HG03159 (cell line): ENCODE measurements around the gene SEC61B.
"Not testable (repeated sequence)": the region's sequence is repeated elsewhere in the genome, so short reads cannot be mapped to it uniquely, and the experiment has no call there.

Source experiments
- ATAC-seq: cut with Tn5 transposase; IDR thresholded peaks from one replicate; pipeline ENCODE4 v1.9.1; 2021; ENCODE audit warnings: mild to moderate bottlenecking, moderate library complexity; ENCODE audit not compliant: unreplicated experiment

Gene SEC61B

DNA sequence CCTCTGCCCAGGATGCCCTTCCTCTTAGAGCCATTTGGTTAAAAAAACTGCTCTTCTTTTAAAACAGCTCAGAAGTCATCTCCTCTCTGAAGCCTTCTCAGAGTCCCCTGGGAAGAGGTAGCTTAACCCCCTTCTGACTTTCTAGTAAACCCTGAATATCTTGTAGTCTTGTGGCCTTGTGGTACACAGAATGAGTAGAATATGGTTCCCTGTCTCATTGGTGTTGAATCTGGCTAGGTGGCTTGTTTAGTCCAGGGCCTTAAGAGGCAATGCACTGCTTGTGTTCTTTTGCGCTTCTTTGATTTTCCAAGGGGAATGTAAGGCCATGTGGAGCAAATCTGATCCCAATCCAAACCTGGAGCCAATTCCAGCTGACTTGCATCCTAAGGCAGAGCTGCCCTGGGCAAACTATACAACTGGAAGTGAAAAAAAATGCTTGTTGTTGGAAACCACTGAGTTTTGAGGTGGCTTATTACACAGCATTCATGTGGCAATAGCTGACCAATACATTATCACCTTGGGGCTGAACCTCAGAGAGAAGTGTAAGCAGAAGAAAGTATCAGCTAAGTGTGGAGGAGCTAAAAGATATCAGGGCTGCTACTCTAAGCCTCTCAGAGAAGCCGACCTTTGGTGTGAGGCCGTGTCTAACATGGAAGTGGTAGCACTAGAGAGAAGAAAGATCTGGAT lies 31.3 kb upstream of the SEC61B start:
- ATAC-seq: no peak

DNA sequence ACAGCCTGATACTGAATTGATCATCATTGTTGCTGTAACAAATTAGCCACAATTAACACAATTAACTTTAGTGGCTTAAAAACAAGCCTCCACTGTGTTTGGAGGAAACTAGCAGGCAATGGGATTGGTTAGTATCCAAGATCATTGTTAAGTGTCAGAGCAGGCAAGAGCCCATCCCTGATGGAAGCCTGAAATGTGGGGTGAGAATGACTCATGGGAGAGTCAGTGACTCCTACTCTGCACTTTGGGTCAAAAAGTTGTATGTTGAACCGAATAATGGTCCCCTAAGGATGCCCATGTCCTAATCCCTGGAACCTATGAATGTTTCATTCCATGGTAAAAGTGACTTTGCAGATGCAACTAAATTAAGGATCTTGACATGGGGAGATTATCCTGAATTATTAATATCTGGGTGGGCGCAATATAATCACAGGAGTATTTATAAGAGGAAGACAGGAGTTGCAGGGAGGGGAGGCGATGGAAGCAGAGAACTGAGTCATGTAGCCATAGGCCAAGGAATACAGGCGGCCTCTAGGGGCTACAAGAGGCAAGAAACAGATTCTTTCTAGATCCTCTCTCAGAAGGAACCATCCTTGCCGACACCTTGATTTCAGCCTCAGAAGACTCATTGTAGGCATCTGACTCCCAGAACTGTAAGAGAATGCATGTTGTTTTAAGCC lies 29.2 kb upstream of the SEC61B start:
- ATAC-seq: no peak

DNA sequence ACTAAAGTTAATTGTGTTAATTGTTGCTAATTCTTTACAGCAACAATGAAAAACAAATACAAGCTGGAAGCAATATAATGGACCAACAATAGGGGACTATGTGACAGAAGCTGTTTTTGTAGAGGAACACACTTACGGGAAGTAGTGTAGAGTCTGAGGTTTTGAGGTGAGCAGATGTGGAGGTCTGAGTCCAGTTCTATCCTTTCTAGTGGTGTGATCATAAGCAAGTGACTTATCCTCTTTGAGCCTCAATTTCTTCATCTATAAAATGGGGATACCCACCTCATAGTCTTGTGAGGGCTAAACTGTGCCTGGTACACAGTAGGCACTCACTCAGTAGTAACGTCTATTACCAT lies 28.6 kb upstream of the SEC61B start:
- no peak for ATAC-seq

DNA sequence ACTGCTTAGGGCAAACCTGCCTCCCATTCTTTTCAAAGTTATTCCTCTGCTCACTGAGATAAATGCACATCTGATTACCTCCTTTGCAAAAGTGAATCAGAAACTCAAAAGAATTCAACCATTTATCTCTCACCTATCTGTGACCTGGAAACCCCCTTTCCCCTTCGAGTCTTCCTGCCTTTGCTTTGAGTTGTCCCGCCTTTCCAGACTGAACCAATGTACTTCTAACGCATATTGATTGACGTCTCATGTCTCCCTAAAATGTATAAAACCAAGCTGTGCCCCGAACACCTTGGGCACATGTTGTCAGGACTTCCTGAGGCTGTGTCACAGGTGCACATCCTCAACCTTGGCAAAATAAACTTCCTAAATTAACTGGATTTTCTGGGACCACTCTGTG lies 25.6 kb upstream of the SEC61B start:
- ATAC-seq: not testable (repeated sequence)

DNA sequence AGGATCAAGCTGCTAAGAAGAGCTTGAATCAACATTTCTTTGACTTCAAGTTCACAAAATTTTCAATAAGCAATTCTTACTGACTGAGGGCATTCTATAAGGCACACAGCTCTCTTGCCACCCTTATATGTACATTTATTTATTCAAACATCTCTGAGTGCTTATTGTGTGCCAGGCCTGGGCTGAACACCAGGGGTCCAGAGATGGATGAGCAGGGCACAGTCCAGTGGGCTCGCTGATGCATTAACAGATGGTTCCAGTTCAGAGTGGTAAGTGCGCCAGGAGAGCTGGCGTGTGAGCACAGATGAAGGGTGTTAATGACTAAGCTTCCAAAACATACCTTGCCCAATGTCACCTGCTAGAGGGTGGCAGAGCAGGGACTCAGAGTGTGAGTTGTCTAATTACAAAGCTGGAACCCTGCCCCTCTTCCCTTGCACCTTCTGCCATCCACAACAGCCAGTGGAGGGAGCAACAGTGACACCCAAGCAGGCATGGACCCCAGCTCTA lies 24.9 kb upstream of the SEC61B start:
- ATAC-seq: no peak

DNA sequence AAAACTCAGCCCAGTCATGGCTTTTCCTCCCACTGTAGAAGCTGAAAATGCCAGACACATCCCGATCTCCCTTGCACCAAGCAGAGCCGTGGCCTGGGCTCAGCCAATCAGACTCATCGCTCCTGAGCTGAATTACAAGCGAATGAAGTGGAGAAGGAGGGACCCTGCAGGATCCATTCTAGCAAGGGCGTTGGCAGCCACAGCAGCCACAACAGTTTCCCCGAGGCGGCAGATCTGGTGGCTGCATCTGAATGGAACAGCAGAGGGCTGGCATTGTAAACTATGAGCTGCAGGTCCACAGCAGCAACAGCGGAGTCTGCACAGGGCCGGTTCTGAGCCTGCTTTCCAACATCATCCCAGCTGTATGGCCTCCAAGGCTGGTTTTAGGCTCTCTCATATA lies 24.1 kb upstream of the SEC61B start:
- no peak for ATAC-seq

DNA sequence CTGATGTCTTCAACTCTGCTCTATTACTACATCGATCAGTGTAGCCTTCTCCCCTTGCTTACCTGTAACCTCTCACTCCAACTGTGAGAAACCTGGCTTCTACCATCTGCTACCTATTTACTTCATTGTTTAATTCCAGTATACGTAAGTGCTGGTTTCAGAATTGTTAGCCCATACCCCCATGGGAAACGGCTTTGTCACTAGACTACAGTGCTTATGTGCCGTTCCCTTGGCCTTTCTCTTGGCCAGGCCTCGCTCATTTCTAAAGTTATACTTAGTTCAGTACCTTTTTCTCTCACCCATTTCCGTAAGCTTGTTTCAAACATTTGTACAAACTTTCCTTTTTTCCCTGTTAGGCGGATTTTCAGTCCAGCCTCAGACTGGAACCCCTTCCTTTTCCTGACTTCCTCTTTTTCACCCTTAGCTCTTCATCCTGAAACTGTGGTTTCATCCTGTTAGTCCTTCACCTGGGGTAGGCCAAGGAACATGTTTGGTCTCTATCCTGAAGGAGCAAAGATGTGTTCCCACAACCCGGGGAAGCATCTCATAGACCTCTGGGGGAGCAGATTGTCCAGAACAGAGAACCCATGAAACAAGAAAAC lies 22.0 kb upstream of the SEC61B start:
- ATAC-seq: no peak

DNA sequence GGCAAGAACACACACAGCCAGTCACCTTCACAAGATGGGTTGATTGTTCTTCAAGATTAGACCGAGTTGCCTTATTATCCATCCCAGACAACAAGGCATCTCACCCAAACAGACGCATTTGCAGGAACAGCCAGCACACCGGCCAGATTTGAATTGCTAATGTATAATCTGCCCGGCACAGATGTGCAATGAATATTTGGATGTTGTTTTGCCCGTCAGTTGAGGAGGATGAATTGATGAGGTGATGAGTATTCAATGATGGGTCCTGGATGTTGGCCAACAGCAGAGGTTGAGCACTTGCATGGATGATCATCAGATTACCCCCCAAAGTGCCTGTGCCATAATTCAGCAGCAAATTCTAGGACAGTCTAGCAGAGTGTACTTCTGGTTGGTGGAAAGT lies 20.5 kb upstream of the SEC61B start:
- no peak for ATAC-seq

DNA sequence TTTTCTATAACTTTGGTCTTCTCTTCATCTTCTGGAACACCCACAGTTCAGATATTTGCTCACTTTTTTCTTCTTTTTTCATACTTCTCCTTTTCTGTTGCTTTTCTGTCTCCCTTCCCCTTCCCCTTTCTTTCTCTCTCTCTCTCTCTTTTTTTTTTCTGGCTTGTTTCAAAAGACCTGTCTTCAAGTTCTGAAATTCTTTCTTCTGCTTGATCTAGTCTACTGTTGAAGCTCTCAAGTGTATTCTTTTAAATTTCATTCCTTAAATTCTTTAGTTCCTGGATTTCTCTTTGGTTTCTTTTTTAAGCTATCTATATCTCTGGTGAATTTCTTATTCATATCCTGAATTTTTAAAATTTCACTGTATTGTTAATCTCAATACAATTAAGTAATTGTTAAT lies 11.5 kb upstream of the SEC61B start:
- no peak for ATAC-seq

DNA sequence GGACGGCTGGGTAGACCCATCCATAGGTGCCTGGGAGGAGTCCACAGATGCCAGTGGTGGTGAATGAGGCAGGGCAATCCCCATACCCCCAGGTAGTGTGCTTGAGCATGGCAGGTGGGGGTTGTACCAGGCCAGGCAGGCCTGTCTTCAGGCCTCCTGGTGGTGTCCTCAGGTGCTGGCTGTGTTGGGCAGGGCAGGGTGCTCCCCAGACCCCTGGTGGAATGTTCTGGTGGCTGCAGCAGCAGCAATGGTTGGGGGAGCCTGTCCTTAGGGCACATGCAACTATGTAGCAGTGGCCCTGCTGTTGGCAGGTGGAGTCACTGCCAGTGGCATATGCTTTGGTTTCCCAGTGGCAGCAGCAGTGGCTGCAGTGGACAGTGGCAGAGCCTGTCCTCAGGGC lies 10.3 kb upstream of the SEC61B start:
- no peak for ATAC-seq

DNA sequence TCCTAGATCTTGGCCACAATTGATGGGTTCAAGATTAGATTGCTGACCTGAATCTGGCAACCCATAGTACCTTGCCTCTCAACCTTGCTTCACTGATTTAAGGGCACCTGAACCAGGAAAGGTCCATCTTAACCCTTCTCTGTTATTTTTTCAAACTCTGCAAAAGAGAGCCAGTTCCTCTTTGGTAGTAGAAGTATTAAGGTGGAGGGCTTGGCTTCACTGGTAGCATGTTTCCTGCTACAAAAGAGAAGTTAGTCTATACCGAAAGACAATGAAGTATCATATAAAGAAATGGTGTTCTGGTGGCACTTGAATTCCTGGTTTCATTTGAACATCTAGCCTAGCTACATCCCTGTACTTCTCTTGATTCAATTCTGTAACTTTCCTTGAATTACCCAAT lies 8.9 kb upstream of the SEC61B start:
- ATAC-seq: no peak

DNA sequence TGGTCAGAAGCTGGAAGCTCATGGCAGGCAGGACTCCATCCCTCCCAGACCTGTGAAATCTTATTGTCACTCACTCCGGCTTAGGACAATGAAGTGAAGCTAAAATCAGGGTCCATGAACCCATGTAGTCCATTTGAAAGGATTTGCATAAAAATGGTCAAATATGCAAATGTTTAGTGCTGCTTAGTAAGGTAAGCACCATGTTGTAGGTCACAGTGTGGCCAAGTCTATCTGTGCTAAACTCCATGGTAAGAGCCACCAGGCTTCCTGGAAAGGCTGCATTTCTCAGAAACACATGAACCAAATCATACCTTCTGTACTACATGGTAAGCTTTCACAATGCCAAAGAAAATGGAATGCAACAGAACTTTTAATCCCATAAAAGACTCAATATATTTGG lies 6.0 kb upstream of the SEC61B start:
- ATAC-seq: no peak

DNA sequence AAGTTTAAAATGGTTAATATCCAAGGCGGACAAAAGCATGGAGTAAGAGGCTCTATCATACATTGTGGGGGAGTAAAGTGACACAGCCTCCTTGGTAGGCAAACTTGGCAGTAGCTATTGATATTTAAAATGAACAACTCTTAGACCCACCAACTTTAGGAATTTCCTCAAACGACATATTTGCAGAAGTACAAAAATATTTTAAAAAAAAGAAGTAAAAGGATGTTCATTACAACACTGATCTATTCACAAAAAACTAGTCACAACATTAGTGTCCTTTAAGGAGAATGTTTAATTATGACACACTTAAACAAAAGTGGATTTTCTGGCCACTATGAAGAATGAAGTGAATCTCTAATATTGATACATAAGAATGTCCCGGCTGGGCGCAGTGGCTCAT lies 2.1 kb upstream of the SEC61B start:
- ATAC-seq: no peak

DNA sequence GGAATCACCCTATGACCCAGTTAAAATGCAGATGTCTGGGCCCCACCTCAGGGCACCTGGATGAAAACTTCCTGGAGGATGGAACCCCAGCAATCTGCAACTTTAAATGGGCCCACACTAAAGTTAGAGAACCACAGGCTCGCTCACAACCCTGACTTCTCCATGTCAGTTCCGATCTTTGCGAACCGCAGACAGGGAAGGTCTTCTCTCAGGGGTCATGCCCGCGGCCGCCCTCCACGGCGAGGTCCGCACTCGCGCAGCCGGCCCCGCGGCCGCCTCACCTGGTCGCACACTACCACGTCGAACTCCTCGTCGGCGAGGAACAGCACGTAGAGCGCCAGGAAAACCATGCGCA lies 839 bp upstream of the SEC61B start:
- ATAC-seq: no peak

DNA sequence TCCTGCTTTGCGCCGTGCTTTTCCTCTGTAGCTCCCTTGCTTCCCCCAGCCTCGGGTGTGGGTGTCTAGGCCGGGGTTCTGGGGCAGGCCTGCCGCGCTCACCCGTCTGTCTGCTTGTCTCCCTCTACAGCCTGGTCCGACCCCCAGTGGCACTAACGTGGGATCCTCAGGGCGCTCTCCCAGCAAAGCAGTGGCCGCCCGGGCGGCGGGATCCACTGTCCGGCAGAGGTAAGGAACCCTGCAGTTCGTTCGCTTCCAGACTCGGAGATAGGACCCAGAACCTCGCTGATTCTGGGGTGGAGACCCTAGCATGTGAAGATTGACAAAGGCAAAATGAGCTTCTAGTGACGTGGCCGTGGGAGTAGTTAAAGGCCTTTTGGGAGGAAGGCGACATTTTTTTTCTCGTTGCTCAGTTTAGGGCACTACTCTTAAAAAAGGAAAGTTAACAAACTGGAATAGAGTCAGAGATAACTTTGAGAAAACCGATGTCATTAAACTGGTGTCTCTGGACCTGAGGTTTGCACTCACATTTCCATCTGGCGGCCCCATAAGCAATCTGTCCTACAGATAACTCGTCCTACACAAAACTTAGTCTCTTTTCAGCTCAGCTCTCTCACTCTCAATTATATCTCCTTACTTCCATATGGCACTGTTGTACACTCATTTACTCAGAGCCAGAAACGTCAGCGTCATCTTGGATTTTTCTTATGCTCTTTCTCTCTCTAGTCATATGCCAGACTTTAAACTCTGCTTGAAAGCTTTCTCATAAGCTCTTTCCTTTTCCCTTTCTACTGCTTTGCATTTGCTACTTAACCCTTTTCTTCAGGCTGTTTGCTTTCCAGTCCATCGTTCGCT lies 561 bp downstream of the SEC61B start:
- ATAC-seq: peak; percentile 24

DNA sequence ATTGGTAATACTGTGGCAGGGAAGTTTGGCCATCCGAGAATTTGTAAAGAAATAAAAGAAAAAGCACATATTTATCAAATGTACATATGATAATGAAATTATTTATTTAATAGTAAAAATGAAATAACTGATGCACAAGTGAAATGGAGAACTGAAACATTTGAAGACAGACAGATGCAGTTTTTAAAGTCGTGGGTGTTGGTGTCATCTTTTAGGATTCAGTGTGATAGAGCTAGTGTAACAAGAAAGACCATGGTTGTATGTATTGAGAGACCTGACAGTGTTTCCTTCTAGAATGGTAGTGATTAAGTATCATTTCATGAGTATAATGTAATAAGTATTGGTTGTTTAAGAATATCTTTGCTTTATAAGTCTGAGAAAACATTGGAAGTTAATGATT lies 2.4 kb downstream of the SEC61B start:
- ATAC-seq: no peak

DNA sequence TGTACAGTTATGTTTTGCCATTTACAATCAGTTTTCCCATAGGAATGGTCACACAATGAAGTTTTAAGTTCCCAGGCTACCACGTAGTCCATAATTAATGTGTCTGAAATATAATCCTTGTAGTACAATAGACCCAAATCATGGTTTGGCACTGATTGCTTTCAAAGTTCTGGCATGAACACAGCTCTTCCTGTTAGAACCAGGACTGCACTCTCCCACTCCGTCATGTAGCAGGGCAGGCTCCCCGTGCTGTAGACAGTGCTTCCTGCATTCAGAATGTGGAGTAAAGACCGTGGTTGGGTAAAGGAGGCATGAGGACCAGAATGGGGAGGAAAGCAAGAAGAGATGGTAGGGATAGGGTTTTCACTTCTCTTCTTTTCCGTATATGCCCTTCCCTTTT lies 4.0 kb downstream of the SEC61B start:
- no peak for ATAC-seq

DNA sequence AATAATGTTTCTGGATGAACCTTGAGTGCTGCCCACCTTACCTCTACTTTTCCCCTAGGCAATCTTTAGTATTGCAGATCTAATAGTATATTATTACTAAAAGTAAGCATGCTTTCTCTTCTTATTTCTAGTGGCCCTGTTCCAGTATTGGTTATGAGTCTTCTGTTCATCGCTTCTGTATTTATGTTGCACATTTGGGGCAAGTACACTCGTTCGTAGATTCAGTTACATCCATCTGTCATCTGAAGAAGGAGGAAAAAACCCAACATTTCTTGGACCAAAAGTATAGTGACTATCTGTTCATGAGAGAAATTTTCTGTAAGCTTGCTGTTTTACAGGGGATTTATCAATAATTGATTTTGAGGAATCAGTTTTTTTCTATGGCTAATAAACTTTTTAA lies 8.1 kb downstream of the SEC61B start:
- ATAC-seq: no peak

DNA sequence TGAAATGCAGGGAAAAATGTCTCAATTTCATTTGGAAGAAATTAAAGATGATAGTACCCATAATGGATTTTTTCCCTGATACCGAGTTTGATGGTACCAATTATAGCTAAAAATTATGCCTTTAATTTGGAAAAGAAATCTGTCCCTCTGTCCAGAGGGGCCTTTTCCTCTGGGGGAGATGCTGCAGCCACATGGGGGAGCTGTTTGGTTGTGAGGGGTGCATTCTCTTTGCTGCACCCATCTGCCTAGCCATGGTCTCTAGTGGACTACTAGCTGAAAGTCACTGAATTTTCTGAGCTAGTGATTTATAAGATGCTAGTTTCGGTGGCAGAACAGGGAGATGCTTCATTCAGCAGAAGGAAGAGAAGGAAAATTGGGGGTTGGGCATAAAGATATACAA lies 9.6 kb downstream of the SEC61B start:
- ATAC-seq: no peak

DNA sequence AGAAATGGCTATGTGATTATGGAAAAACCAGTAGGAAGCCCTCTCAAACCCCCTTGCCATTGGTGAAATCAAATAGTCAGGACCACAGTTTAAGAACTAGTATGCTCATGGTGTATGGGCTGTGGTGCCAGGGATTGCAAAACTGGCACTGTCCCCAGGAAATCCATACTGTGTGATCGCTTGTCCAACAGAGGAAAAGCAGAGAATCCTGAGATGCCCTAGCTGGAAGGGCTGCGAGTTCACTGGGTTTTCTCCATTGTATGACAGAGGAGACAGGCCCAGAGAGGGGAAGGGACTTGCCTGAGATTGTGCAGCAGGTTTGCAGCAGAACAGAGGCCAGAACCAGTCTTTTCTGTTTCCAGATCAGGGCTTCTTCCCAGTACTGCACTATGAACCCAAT lies 12.5 kb downstream of the SEC61B start:
- no peak for ATAC-seq

DNA sequence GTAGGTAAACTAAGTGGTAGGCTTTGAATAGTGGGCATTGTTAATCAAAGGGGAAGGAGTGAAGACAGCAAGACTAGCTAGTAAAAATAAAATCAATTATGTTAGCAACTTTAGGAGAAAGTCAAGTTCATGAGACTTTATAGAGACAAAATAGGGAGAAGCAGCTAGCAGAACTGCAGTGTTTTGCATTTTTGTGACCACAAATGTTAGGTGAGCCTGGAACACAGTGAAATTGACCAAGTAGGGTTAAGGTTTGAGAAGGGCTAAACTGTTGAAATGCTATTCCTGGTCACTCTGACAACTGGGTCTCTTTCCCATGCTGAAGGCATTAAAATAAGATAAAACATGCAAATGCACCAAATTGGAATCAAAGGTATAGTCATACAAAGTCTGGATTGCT lies 13.0 kb downstream of the SEC61B start:
- ATAC-seq: no peak
